GM12878 (cell line): ENCODE measurements around the gene SSH2. TPM values are rescaled to one million over a fixed set of nuclear protein-coding genes. Genes with fewer than 3 reads are reported as not detected.

Source experiments
- ATAC-seq: fragments of 200-7000 bp; cut with Tn5 transposase; 3 replicates; pipeline ENCODE4 v1.9.1; 2020; ENCODE audit warnings: mild to moderate bottlenecking, moderate library complexity
- BruUV-seq: library from RNA; stranded (reverse); fragments of 400-500 nt; replicated peaks from 2 replicates; lab custom pipeline; 2021; lab: Mats Ljungman, UMichigan
- CTCF ChIA-PET: fragments of 300-600 bp; sonication (Branson Sonifier 250); formaldehyde crosslinking; extraction: SDS; loops from one replicate; lab custom pipeline; 2021; ENCODE audit warnings: inconsistent platforms; lab: Yijun Ruan, JAX
- POLR2A ChIA-PET: fragments of 350-600 bp; formaldehyde crosslinking; extraction: SDS; loops from one replicate; lab custom pipeline; 2021; ENCODE audit warnings: inconsistent platforms; lab: Charles Lee
- RAD21 ChIA-PET: fragments of 300-600 bp; sonication (Branson Sonifier 250); formaldehyde crosslinking; loops from one replicate; lab custom pipeline; 2023; ENCODE audit warnings: antibody characterized with exemption; ENCODE audit not compliant: unreplicated experiment; lab: Charles Lee
- SMC1A ChIA-PET: fragments of 300-600 bp; sonication (Branson Sonifier 250); formaldehyde crosslinking; loops from one replicate; lab custom pipeline; 2023; ENCODE audit not compliant: unreplicated experiment, uncharacterized antibody; lab: Charles Lee
- DNase-seq: peaks from one replicate; pipeline ENCODE4 v3.0.0-alpha.2; 2011; ENCODE audit warnings: low read depth, low spot score
- FAIRE-seq: peaks from 3 replicates; lab custom pipeline; 2011; peaks lifted over from hg19 to GRCh38; lab: Jason Lieb, UNC
- H2AFZ ChIP-seq: 2 replicates; pipeline ENCODE4 v1.6.0; 2011; ENCODE audit warnings: low read depth, low read length, control low read depth; ENCODE audit not compliant: control insufficient read depth
- H3K27ac ChIP-seq: 2 replicates; pipeline ENCODE4 v1.5.1; 2011; ENCODE audit warnings: control low read depth; ENCODE audit not compliant: control insufficient read depth, insufficient read depth
- H3K27me3 ChIP-seq, 2 experiments: replicated peaks in 1 of 2; 2 replicates each; pipeline versions ENCODE4 v1.6.0 to v1.6.1; 2011; ENCODE audit warnings: low read length in 1 of 2; ENCODE audit not compliant: control insufficient read depth in 2 of 2, insufficient read depth in 2 of 2
- H3K36me3 ChIP-seq, 2 experiments: 2 replicates each; pipeline ENCODE4 v1.5.1; 2011; ENCODE audit warnings: low read length in 1 of 2; ENCODE audit not compliant: control insufficient read depth in 2 of 2, insufficient read depth in 2 of 2
- H3K4me1 ChIP-seq: 2 replicates; pipeline ENCODE4 v1.6.1; 2011; ENCODE audit warnings: mild to moderate bottlenecking, low read length, moderate library complexity, mixed read lengths; ENCODE audit not compliant: control insufficient read depth, insufficient read depth
- H3K4me2 ChIP-seq: 2 replicates; pipeline ENCODE4 v1.6.0; 2011; ENCODE audit warnings: control low read depth; ENCODE audit not compliant: control insufficient read depth, insufficient read depth
- H3K4me3 ChIP-seq: fragments of 200-600 bp; sonication (generic); 2 replicates; pipeline ENCODE4 v1.5.1; 2016
- H3K79me2 ChIP-seq: 2 replicates; pipeline ENCODE4 v1.6.0; 2011; ENCODE audit warnings: low read length; ENCODE audit not compliant: control insufficient read depth, insufficient read depth
- H3K9ac ChIP-seq: 2 replicates; pipeline ENCODE4 v1.8.0; 2011; ENCODE audit warnings: low read length, control low read depth, mixed read lengths; ENCODE audit not compliant: control insufficient read depth, insufficient read depth
- H3K9me3 ChIP-seq: replicated peaks from 3 replicates; pipeline ENCODE4 v1.5.1; 2011; ENCODE audit warnings: mild to moderate bottlenecking, low read length; ENCODE audit not compliant: control insufficient read depth, insufficient read depth
- H4K20me1 ChIP-seq: 2 replicates; pipeline ENCODE4 v1.6.0; 2011; ENCODE audit not compliant: control insufficient read depth, insufficient read depth
- ATF2 ChIP-seq: IDR thresholded peaks from 2 replicates; pipeline ENCODE4 v1.6.1; 2012; ENCODE audit warnings: low read length, inconsistent platforms
- CTCF ChIP-seq, 3 experiments: IDR thresholded peaks in 2 of 3; conservative IDR thresholded peaks in 1 of 3; 2 replicates each; pipeline ENCODE4 v1.5.1; 2011; ENCODE audit warnings: low read depth in 3 of 3, low read length in 3 of 3, mild to moderate bottlenecking in 3 of 3, control low read depth in 2 of 3, moderate library complexity in 2 of 3, inconsistent platforms in 1 of 3, mixed read lengths in 1 of 3; ENCODE audit not compliant: control insufficient read depth in 2 of 3, insufficient read depth in 1 of 3; ENCODE audit errors: extremely low read depth in 1 of 3
- ESRRA ChIP-seq: IDR thresholded peaks from 2 replicates; pipeline ENCODE4 v1.6.1; 2012; ENCODE audit warnings: mild to moderate bottlenecking, low read length, improper control_type of control experiment
- IKZF2 ChIP-seq, 2 experiments: fragments of 450-650 bp; IDR thresholded peaks; 2 replicates each; pipeline ENCODE4 v1.6.1; 2017; ENCODE audit warnings: mild to moderate bottlenecking in 2 of 2, moderate library complexity in 2 of 2
- IRF5 ChIP-seq: fragments of 450-650 bp; IDR thresholded peaks from 2 replicates; pipeline ENCODE4 v1.6.1; 2017; ENCODE audit warnings: borderline replicate concordance
- PML ChIP-seq: IDR thresholded peaks from 2 replicates; pipeline ENCODE4 v1.6.1; 2012; ENCODE audit warnings: low read length, inconsistent platforms
- POLR2AphosphoS2 ChIP-seq: IDR thresholded peaks from 2 replicates; pipeline ENCODE4 v1.6.1; 2011; ENCODE audit warnings: low read depth, mild to moderate bottlenecking, low read length, improper control_type of control experiment, moderate library complexity
- RBBP5 ChIP-seq: fragments of 200-600 bp; sonication (generic); conservative IDR thresholded peaks from 2 replicates; pipeline ENCODE4 v1.6.1; 2016
- ZBTB4 ChIP-seq: fragments of 450-650 bp; formaldehyde crosslinking; IDR thresholded peaks from 2 replicates; pipeline ENCODE4 v1.4.0; 2022; ENCODE audit warnings: mild to moderate bottlenecking, moderate library complexity
- ZBTB40 ChIP-seq: fragments of 450-650 bp; IDR thresholded peaks from 2 replicates; pipeline ENCODE4 v1.6.1; 2016; ENCODE audit warnings: mild to moderate bottlenecking, moderate library complexity, borderline replicate concordance
- ZNF207 ChIP-seq: fragments of 450-650 bp; IDR thresholded peaks from 2 replicates; pipeline ENCODE4 v1.6.1; 2014; ENCODE audit warnings: antibody characterized with exemption, mild to moderate bottlenecking, borderline replicate concordance
- ZNF217 ChIP-seq: fragments of 450-650 bp; IDR thresholded peaks from 2 replicates; pipeline ENCODE4 v1.6.1; 2017; ENCODE audit warnings: antibody characterized with exemption, mild to moderate bottlenecking
- in situ Hi-C: fragments of 300-500 bp; cut with MboI; formaldehyde crosslinking; loops from 9 replicates; pipeline ENCODE4 v1.14.3; 2018; ENCODE audit warnings: mixed read lengths
- intact Hi-C: fragments of 100-400 bp; cut with micrococcal nuclease; formaldehyde crosslinking; loops from one replicate; pipeline ENCODE4 v1.14.2; 2022; ENCODE audit not compliant: unreplicated experiment
- polyA plus RNA-seq, 11 experiments: library from polyadenylated mRNA; depleted of rRNA in 4 of 11; unstranded in 6 of 11; stranded (reverse) in 5 of 11; fragments of >200 nt; fragmentation: Nextera tagmentation in 4 of 11; fragmentation: Illumina TruSeq in 1 of 11; extraction: Ambion mirVana in 4 of 11; extraction: Trizol in 1 of 11; gene quantifications; 1 replicate in 1 of 11; 2 replicates in 10 of 11; pipeline versions ENCODE4 v1.2.1 to v1.2.3, GENCODE V29; 2011 to 2016; ENCODE audit warnings: inconsistent platforms in 2 of 11, missing spikeins in 2 of 11, low read depth in 1 of 11
- total RNA-seq, 4 experiments: library from RNA; depleted of rRNA in 3 of 4; stranded (reverse); fragments of >200 nt in 3 of 4; fragmentation: Illumina TruSeq in 1 of 4; extraction: Trizol in 1 of 4; gene quantifications; 2 replicates each; pipeline versions ENCODE4 v1.2.1 to v1.2.3, GENCODE V29; 2013 to 2021

Gene SSH2
- total and polyA plus RNA-seq, 10 of the 15 experiments (the other 5 are each of a cell fraction or from before 2014, with no cell fraction given) = 9.3 to 65.9 (median 34.0) TPM

GRCh38 chr17:29652976-29653375 is 277.1 kb downstream of the SSH2 start:
- H3K4me2 ChIP-seq = no peak overlapping the region
- no peak overlapping the region for H3K9ac ChIP-seq
- H3K79me2 ChIP-seq = no peaks in the 10 kb centered on the region
- BruUV-seq = no TSS peak
- CTCF ChIA-PET = interaction anchor here (1.4 to 2.8 kb wide), 4 partner anchors 12 to 126 kb away, joined by 5 to 17 read pairs (median 9); no protein-coding TSS in a partner anchor
- SMC1A ChIA-PET = interaction anchor here (0.6 to 3.1 kb wide), 8 partner anchors 10 to 239 kb away, joined by 3 to 12 read pairs (median 6); no protein-coding TSS in a partner anchor
- no peaks in the 10 kb centered on the region for H3K9me3 ChIP-seq
- H3K4me1 ChIP-seq = no peaks in the 10 kb centered on the region
- FAIRE-seq = no peak
- POLR2A ChIA-PET = interaction anchor here (1.4 kb wide), 1 partner anchor 52 kb away, joined by 3 read pairs; no protein-coding TSS in a partner anchor
- H3K27ac ChIP-seq = no peak overlapping the region
- intact Hi-C loops = no loop called here
- no peak overlapping the region for H2AFZ ChIP-seq
- H4K20me1 ChIP-seq = no peaks in the 10 kb centered on the region
- no peak overlapping the region for H3K4me3 ChIP-seq
- no peak for ATAC-seq
- in situ Hi-C loops = no loop called here
- DNase-seq = no peak
- H3K27me3 ChIP-seq = no peaks in the 10 kb centered on the region
- peaks cover 1 to 9% of the 10 kb centered on the region in 2 experiments for H3K36me3 ChIP-seq
- RAD21 ChIA-PET = interaction anchor here (1.0 to 2.3 kb wide), 3 partner anchors 30 to 126 kb away, joined by 3 to 7 read pairs (median 3); no protein-coding TSS in a partner anchor
- TF ChIP-seq RBBP5 (no peak), ESRRA (no peak), PML (no peak), ATF2 (no peak), CTCF (IDR thresholded peaks at IDR 0.05 in 2 of 3, conservative IDR thresholded peaks at IDR 0.05 in 1 of 3; ENCODE audit: control insufficient read depth in 2 of 3, extremely low read depth in 1 of 3, insufficient read depth in 1 of 3, low read depth in 3 of 3, low read length in 3 of 3) (no peak), POLR2AphosphoS2 (no peak), ZNF217 (no peak), IRF5 (no peak), ZNF207 (no peak), ZBTB4 (CRISPR knock-in tag) (no peak), IKZF2 (IDR thresholded peaks at IDR 0.05) (no peak), ZBTB40 (no peak)
